A549 (cell line): ENCODE measurements around the gene CHMP4A. TPM values are rescaled to one million over a fixed set of nuclear protein-coding genes. Genes with fewer than 3 reads are reported as not detected.

Experiments
- ATAC-seq, 2 experiments: fragments of 200-7000 bp in 1 of 2; fragments of >200 bp in 1 of 2; cut with Nextera tagmentation in 1 of 2; cut with Tn5 transposase in 1 of 2; 3 replicates each; pipeline versions ENCODE4 v1.8.0 to v1.9.1; 2018 to 2020; ENCODE audit warnings: mild to moderate bottlenecking in 1 of 2, moderate library complexity in 1 of 2
- CTCF ChIA-PET: fragments of 300-600 bp; sonication (Branson Sonifier 250); formaldehyde crosslinking; extraction: SDS; loops from one replicate; lab custom pipeline; 2021; ENCODE audit warnings: antibody characterized with exemption, inconsistent platforms; lab: Yijun Ruan, JAX
- POLR2A ChIA-PET: fragments of 350-600 bp; formaldehyde crosslinking; extraction: SDS; loops from one replicate; lab custom pipeline; 2021; ENCODE audit warnings: antibody characterized with exemption, inconsistent platforms; lab: Yijun Ruan, JAX
- DNase-seq, 2 experiments: peaks; one replicate each; pipeline versions ENCODE4 v3.0.0 to v3.0.0-alpha.2; 2011 to 2016; ENCODE audit warnings: low read depth in 1 of 2, low spot score in 1 of 2
- FAIRE-seq: peaks from 2 replicates; lab custom pipeline; 2011; peaks lifted over from hg19 to GRCh38; lab: Jason Lieb, UNC
- H3K27ac ChIP-seq, 2 experiments: fragments of >200 bp; sonication (Bioruptor Twin); formaldehyde crosslinking; 3 replicates each; pipeline ENCODE4 v1.5.1; 2016 to 2017
- H3K4me1 ChIP-seq: fragments of >200 bp; sonication (Bioruptor Twin); formaldehyde crosslinking; 3 replicates; pipeline ENCODE4 v1.6.1; 2016
- H3K4me2 ChIP-seq: fragments of >200 bp; sonication (Bioruptor Twin); formaldehyde crosslinking; 3 replicates; pipeline ENCODE4 v1.6.1; 2016
- H3K4me3 ChIP-seq: fragments of >200 bp; sonication (Bioruptor Twin); formaldehyde crosslinking; 3 replicates; pipeline ENCODE4 v1.5.1; 2016
- H3K9me3 ChIP-seq: fragments of >200 bp; sonication (Bioruptor Twin); formaldehyde crosslinking; 3 replicates; pipeline ENCODE4 v1.6.1; 2016
- ATOH8 ChIP-seq: fragments of 250-450 bp; sonication (Bioruptor Pico); IDR thresholded peaks from 2 replicates; pipeline ENCODE4 v1.5.0; 2020; ENCODE audit warnings: low read depth, mild to moderate bottlenecking, moderate library complexity
- CBX2 ChIP-seq: fragments of 200-600 bp; sonication (generic); IDR thresholded peaks from 2 replicates; pipeline ENCODE4 v1.6.1; 2016; ENCODE audit warnings: low read depth, mild to moderate bottlenecking, borderline replicate concordance
- CEBPB ChIP-seq, 2 experiments: fragments of >200 bp in 1 of 2; sonication (Bioruptor Twin) in 1 of 2; formaldehyde crosslinking in 1 of 2; IDR thresholded peaks; 2 replicates each; pipeline ENCODE4 v1.6.1; 2012 to 2016
- CHD2 ChIP-seq: fragments of 150-350 bp; IDR thresholded peaks from 2 replicates; pipeline ENCODE4 v1.6.1; 2014; ENCODE audit warnings: low read length; ENCODE audit not compliant: partially characterized antibody
- ELK1 ChIP-seq: fragments of 150-350 bp; IDR thresholded peaks from 2 replicates; pipeline ENCODE4 v1.6.1; 2014; ENCODE audit warnings: low read depth, mild to moderate bottlenecking, low read length
- EP300 ChIP-seq, 2 experiments: fragments of >200 bp; sonication (Bioruptor Twin); formaldehyde crosslinking; IDR thresholded peaks; 2 replicates in 1 of 2; 3 replicates in 1 of 2; pipeline ENCODE4 v1.6.1; 2016 to 2017
- ESRRA ChIP-seq: fragments of 150-350 bp; IDR thresholded peaks from 2 replicates; pipeline ENCODE4 v1.6.1; 2014; ENCODE audit warnings: mild to moderate bottlenecking, low read length, borderline replicate concordance
- FOSB ChIP-seq: fragments of 250-450 bp; sonication (Bioruptor Pico); IDR thresholded peaks from 2 replicates; pipeline ENCODE4 v1.5.0; 2020; ENCODE audit warnings: mild to moderate bottlenecking, moderate library complexity
- HDAC2 ChIP-seq: fragments of 200-600 bp; sonication (generic); IDR thresholded peaks from 2 replicates; pipeline ENCODE4 v1.6.1; 2016
- HEYL ChIP-seq: fragments of 250-450 bp; sonication (Bioruptor Pico); IDR thresholded peaks from 2 replicates; pipeline ENCODE4 v1.8.0; 2021; ENCODE audit warnings: mild to moderate bottlenecking, moderate library complexity
- HMGXB4 ChIP-seq: fragments of 250-450 bp; sonication (Bioruptor Pico); IDR thresholded peaks from 2 replicates; pipeline ENCODE4 v1.5.0; 2021; ENCODE audit warnings: mild to moderate bottlenecking, moderate library complexity, borderline replicate concordance
- HOXB13 ChIP-seq: fragments of 250-450 bp; sonication (Bioruptor Pico); IDR thresholded peaks from 2 replicates; pipeline ENCODE4 v1.5.0; 2020; ENCODE audit warnings: low read depth, mild to moderate bottlenecking, moderate library complexity
- JUNB ChIP-seq: fragments of >200 bp; sonication (Bioruptor Twin); formaldehyde crosslinking; IDR thresholded peaks from 2 replicates; pipeline ENCODE4 v1.6.1; 2016
- MAFK ChIP-seq: fragments of 450-650 bp; IDR thresholded peaks from 2 replicates; pipeline ENCODE4 v1.6.1; 2014; ENCODE audit not compliant: partially characterized antibody
- MYC ChIP-seq: IDR thresholded peaks from 2 replicates; pipeline ENCODE4 v1.6.1; 2012; ENCODE audit warnings: mild to moderate bottlenecking, inconsistent platforms, low read length, improper control_type of control experiment, borderline replicate concordance
- NR3C1 ChIP-seq: fragments of >200 bp; sonication (Bioruptor Twin); formaldehyde crosslinking; IDR thresholded peaks from 3 replicates; pipeline ENCODE4 v1.6.1; 2017
- PBX3 ChIP-seq: IDR thresholded peaks from 2 replicates; pipeline ENCODE4 v1.6.1; 2012
- POLR2A ChIP-seq: IDR thresholded peaks from 2 replicates; pipeline ENCODE4 v1.6.1; 2012; ENCODE audit warnings: mild to moderate bottlenecking, low read length
- RARB ChIP-seq: fragments of 250-450 bp; sonication (Bioruptor Pico); IDR thresholded peaks from 2 replicates; pipeline ENCODE4 v1.8.0; 2021; ENCODE audit warnings: mild to moderate bottlenecking, moderate library complexity
- REST ChIP-seq: fragments of 200-600 bp; sonication (generic); IDR thresholded peaks from 2 replicates; pipeline ENCODE4 v1.6.1; 2016; ENCODE audit warnings: antibody characterized with exemption, mild to moderate bottlenecking, moderate library complexity
- RFX5 ChIP-seq: fragments of 450-650 bp; IDR thresholded peaks from 2 replicates; pipeline ENCODE4 v1.7.1; 2014; ENCODE audit warnings: antibody characterized with exemption, mild to moderate bottlenecking, moderate library complexity
- USF2 ChIP-seq: fragments of 450-650 bp; IDR thresholded peaks from 2 replicates; pipeline ENCODE4 v1.6.1; 2014; ENCODE audit warnings: antibody characterized with exemption
- WGBS: methylation state at CpG from one replicate; pipeline ENCODE4 v1.1.6; 2017; ENCODE audit errors: missing lambda C conversion rate; 5-methylcytosine and 5-hydroxymethylcytosine counted together
- polyA plus RNA-seq, 4 experiments: library from polyadenylated mRNA; depleted of rRNA in 3 of 4; stranded (reverse); fragments of >200 nt; fragmentation: RNase III in 1 of 4; extraction: RNeasy Plus Mini Kit Qiagen cat#74134 plus additional on column Dnase treatment in 1 of 4; gene quantifications; 2 replicates in 3 of 4; 3 replicates in 1 of 4; pipeline ENCODE4 v1.2.3, GENCODE V29; 2011 to 2017

The CHMP4A gene
- polyA plus RNA-seq, 2 of the 4 experiments (the other 2 are of a cell fraction): 102 to 112 TPM

GRCh38 chr14:24178399-24179178, 34.7 kb downstream of the CHMP4A start:
- ChIA-PET POLR2A (interaction anchor here (1.7 to 1.9 kb wide), 2 partner anchors 10 to 18 kb away, joined by 5 to 9 read pairs; partner anchors contain the start of genes IPO4 and IRF9), CTCF (interaction anchor here (1.1 to 8.0 kb wide), 3 partner anchors 8 to 18 kb away, joined by 4 to 64 read pairs (median 4); partner anchors contain the start of gene IRF9)
- 88% methylated on average over 12 of the region's 12 CpGs for WGBS
- FAIRE-seq (no peak), DNase-seq (no peak), ATAC-seq (no peak)
- Histone ChIP-seq H3K4me1 (no peaks in the 10 kb centered on the region), H3K27ac (no peak overlapping the region), H3K4me3 (no peak overlapping the region), H3K4me2 (no peak overlapping the region), H3K9me3 (no peaks in the 10 kb centered on the region)
- TF ChIP-seq RFX5 (no peak), EP300 (IDR thresholded peaks at IDR 0.05) (no peak), ELK1 (no peak), CEBPB (IDR thresholded peaks at IDR 0.05) (no peak), RARB (no peak), POLR2A (no peak), MAFK (no peak)

GRCh38 chr14:24177891-24178290, 35.4 kb downstream of the CHMP4A start:
- 94% methylated on average over 6 of the region's 14 CpGs for WGBS
- no peak overlapping the region for H3K4me2 ChIP-seq
- H3K9me3 ChIP-seq: no peaks in the 10 kb centered on the region
- no peak overlapping the region for H3K4me3 ChIP-seq
- TF ChIP-seq CHD2: no peak
- no peak for TF ChIP-seq HEYL (CRISPR knock-in tag)
- TF ChIP-seq USF2: no peak
- TF ChIP-seq REST: no peak
- no peak for TF ChIP-seq HMGXB4 (CRISPR knock-in tag)
- no peak for TF ChIP-seq HDAC2
- TF ChIP-seq MAFK: no peak
- no peak for TF ChIP-seq JUNB
- no peak for TF ChIP-seq NR3C1
- no peak for TF ChIP-seq HOXB13 (CRISPR knock-in tag)
- no peak for TF ChIP-seq PBX3
- TF ChIP-seq MYC: no peak
- TF ChIP-seq ESRRA: no peak
- TF ChIP-seq ATOH8 (CRISPR knock-in tag): no peak
- no peak for TF ChIP-seq FOSB
- no peak for TF ChIP-seq CBX2
- TF ChIP-seq, all 56 proteins: peak for 0
- Histone ChIP-seq H3K27ac (no peak overlapping the region), H3K4me1 (no peaks in the 10 kb centered on the region)
- ChIA-PET CTCF (interaction anchor here (1.0 to 1.3 kb wide), 3 partner anchors 17 to 120 kb away, joined by 3 to 6 read pairs (median 4); partner anchors contain the start of gene IRF9), POLR2A (interaction anchor here (1.1 kb wide), 1 partner anchor 18 kb away, joined by 5 read pairs; the partner anchor contains the start of gene TM9SF1)
- FAIRE-seq: no peak
- no peak for ATAC-seq
- no peak for DNase-seq
